GM19372 (cell line): ENCODE data around the gene CTSZ.
"Not testable (repeated sequence)": the region's sequence is repeated elsewhere in the genome, so short reads cannot be mapped to it uniquely, and the experiment has no call there.

Experiments used
- ATAC-seq: cut with Tn5 transposase; IDR thresholded peaks from one replicate; pipeline ENCODE4 v1.9.1; 2021; ENCODE audit warnings: mild to moderate bottlenecking, low read depth, moderate library complexity; ENCODE audit not compliant: unreplicated experiment

CTSZ gene

GRCh38 chr20:59014680-59015389, 7.8 kb upstream of the CTSZ start:
- no peak for ATAC-seq

GRCh38 chr20:59013959-59014608, 7.0 kb upstream of the CTSZ start:
- no peak for ATAC-seq

DNA sequence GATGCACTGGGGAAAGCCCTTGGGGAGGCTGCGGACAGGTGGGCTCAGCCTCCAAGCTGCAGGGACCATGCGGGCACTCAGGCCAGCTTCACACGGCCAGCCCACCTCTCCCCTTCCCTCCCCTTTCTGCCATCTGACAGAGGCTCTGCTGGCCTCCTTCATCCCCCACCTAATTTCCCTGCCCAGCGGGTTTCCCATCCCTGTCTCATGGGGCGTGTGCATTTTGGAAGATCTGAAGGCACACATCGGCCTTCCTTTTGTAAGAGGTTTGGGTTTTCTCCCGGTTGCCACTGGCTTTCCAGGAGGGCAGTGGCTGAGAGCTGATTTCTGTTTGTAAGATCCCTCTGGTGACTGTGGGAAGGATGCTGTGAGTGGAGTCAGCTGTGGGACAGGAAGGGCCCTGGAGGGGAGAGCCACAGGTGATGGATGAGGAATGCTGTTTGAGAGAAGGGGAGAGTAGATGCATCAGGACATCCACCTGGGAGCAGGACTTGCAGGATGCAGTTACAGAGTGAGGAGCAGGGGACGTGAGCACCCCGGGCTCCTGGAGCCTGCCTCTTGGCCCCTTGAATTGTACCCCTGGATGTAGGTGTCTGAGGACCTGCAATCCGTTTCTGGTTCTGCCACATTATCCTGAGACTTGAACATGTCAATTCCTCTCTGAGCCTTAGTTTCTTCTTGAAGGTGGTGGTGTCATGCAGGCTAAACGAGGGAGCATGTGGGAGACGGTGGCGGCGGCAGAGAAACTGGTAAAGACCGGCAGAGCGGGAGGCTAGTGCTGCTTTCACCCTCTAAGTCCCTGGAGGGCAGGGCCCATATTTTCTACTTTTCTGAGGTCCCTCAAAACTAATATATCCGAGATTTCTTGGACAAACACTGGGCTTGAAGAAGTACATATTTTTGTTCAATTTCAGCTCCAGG, 6.2 kb upstream of the CTSZ start:
- ATAC-seq: no peak

DNA sequence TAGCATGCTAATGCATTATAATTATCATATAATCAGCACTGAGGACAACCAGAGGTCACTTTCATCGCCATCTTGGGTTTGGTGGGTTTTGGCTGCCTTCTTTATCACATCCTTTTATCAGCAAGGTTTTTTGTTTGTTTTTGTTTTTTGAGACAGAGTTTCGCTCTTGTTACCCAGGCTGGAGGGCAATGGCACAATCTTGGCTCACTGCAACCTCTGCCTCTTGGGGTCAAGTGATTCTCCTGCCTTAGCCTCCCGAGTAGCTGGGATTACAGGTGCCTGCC, 4.8 kb upstream of the CTSZ start:
- not testable (repeated sequence) for ATAC-seq

DNA sequence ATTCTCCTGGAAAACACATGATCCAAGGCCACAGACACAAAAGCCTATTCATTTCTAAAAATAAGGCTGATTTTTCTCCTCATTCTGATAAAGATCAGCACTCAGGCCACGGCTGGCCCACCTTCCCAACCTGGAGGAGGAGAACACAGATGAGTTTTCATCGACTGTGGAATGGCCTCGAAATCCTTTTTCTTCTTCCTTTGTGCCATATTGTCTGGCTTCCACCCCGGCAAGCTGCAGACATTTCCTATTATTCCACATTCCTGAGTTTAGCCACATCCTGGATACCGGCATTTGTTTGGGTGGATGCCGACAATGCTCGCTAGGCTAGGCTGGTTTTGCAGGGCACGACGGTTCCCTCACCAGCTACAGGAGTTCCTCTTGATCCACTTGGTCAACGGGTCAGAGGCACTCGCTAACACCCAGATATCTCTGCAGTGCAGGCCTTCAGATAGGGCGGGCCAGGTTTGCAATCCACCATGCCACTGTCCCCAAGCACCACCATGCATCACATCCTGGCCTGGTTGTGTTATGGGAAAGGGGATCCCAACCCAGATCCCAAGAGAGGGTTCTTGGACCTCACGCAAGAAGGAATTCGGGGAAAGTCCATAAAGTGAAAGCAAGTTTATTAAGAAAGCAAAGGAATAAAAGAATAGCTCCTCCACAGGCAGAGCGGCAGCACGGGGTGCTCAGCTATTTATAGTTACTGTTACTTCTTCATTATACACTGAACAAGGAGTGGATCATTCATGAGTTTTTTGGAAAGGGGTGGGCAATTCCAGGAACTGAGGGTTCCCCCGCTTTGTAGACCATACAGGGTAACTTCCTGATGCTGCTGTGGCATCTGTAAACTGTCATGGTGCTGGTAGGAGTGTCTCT, 4.2 kb upstream of the CTSZ start:
- no peak for ATAC-seq

DNA sequence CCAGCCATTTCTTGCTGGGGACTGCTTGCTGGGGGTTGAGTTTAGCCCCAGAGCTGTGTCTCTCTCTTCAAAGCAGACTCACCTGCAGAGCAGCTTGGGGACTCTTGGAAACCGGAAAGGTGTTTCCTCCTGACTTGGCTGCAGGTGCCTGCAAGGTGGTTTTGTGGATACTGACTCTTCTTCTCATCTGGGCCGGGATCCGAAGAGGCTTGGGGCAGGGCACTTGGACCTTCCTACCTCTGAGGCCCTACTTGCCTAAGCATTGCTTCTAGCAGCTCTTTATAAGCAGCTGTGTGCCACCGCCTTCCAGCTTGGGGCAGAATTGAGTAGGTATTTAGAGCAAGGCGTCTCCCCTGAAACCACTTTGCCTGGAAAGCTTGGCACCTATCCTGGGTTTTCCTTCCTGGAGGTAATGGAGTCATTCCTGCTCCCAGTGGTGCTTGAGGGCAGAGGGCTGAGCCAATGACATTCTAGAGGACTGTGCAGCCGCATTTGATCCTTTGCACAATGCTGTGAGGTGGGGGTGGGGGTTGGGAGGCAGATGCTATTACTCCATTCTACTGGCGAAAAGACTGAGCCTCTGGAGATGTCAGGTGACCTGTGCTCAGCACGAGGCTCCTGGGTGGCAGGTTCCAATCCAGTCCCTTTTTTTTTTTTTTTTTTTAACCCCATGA, 3.4 kb upstream of the CTSZ start:
- ATAC-seq: no peak

GRCh38 chr20:59008715-59009336, 1.8 kb upstream of the CTSZ start:
- ATAC-seq: no peak

GRCh38 chr20:59007665-59008511, 834 bp upstream of the CTSZ start:
- peak; percentile 33 for ATAC-seq

DNA sequence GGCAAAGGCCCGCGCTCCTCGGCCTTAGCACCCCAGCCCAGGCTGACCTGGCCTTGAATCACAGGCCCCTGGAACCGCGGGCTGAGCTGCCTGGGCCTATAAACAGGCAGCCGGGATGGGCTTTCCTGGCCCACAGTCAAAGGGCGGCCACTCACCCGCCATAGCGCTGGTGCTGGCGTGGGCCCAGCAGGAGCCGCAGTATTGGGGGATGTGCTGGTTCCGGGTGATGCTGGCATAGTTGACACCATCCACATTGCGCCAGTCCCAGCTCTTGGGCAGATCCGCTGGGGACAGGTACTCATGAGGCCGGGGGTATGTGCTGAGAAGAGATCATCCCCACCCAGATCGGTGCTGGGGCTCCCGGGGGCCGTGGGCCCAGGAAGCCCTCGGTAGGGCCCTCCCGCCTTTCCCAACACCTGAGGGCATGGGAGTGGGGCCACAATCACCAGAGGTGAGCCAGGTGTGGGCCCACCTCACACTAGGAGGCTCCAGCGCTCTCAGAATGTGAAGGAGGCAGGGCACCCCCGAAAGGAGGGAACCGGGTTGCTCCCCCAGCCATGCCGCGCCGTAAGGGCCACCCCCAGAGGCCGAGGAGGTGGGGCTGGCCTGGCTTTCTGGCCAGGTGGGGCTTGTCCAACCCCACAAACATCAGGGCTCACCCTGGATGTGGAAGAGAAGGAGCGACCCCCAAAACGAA, 739 bp downstream of the CTSZ start:
- ATAC-seq: no peak

GRCh38 chr20:59005523-59006166, 1.4 kb downstream of the CTSZ start:
- no peak for ATAC-seq

- peak; percentile 53 for ATAC-seq
These were observed 2.1 kb downstream of the CTSZ start for GRCh38 chr20:59004763-59005522.

- no peak for ATAC-seq
These were observed 2.6 kb downstream of the CTSZ start for GRCh38 chr20:59004493-59004762.

DNA sequence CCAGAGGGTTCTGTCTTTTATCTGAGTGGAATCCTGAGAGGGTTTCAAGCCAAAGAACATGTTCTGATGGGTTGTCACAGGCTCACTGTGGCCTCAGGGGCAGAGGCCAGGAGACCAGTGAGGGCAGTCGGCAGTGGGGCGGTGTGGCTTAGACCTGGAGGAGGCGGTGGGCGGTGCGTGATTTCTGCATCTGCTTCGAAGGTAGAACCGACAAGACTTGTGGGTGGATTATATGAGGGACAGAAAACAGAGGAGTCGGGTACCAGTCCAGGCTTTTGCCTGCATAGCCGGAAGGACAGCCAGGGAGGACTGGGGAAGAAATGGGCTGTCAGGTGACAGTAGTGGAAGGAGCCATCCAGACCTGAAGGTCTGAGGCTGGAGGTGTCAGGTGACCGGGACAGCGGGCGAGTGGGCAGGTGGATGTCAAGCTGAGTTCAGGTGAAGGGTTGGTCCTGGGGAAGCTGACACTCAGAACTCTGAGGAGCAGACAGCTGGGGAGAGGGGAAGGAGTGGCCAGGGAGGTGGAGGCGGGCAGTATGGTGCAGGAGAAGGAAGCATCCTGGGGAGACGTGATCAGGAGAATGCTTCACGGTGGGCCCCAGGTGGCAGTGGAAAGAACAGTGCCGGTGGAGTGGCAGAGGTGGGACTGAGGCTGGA, 3.1 kb downstream of the CTSZ start:
- ATAC-seq: no peak

GRCh38 chr20:59002874-59003399, 4.1 kb downstream of the CTSZ start:
- ATAC-seq: no peak

GRCh38 chr20:59002388-59002787, 4.7 kb downstream of the CTSZ start:
- no peak for ATAC-seq

DNA sequence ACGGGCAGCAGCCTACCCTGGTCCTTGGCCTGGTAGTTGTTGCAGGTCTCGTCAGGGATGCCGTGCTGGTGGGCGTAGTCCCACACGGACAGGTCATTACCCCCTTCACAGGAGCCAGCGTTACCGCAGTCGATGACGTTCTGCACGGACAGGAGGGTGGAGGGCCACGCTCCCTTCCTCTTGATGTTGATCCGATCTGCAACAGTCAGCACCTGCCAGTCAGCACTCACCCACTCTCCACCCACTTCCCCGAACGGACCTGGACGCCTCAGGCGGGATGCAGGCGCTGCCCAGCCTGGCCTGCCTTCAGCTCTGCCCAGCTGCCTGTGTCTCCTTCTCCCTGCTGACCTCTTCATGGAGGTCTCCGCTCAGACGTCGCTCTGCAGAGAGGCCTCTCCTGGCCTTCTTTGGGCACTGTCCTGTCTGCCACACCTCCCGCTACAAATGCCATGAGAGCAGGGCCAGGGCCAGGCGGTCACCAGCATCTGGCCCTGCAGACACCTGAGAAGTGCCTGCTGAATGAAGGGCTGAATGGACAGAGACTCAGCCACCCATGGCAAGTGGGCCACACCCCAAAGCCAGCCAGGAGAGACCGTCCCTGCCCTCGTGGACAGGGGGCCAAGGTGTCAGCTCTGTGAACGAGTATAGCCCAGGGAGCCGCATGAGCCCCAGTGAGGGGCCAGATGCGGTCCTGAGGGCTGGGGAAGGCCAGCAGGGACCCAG, 5.4 kb downstream of the CTSZ start:
- no peak for ATAC-seq
